NCI-H510A treated with DMSO at 0.1 percent for 48 hours (cell line): ENCODE results near the gene NCAPD3.
"Not testable (repeated sequence)": the region's sequence is repeated elsewhere in the genome, so short reads cannot be mapped to it uniquely, and the experiment has no call there.

ENCODE experiments used
- DNase-seq: peaks from one replicate; lab custom pipeline; 2025; lab: John Stamatoyannopoulos, UW

The NCAPD3 gene

GRCh38 chr11:134226806-134227325 is 3.1 kb upstream of the NCAPD3 start:
- DNase-seq = no peak

DNA sequence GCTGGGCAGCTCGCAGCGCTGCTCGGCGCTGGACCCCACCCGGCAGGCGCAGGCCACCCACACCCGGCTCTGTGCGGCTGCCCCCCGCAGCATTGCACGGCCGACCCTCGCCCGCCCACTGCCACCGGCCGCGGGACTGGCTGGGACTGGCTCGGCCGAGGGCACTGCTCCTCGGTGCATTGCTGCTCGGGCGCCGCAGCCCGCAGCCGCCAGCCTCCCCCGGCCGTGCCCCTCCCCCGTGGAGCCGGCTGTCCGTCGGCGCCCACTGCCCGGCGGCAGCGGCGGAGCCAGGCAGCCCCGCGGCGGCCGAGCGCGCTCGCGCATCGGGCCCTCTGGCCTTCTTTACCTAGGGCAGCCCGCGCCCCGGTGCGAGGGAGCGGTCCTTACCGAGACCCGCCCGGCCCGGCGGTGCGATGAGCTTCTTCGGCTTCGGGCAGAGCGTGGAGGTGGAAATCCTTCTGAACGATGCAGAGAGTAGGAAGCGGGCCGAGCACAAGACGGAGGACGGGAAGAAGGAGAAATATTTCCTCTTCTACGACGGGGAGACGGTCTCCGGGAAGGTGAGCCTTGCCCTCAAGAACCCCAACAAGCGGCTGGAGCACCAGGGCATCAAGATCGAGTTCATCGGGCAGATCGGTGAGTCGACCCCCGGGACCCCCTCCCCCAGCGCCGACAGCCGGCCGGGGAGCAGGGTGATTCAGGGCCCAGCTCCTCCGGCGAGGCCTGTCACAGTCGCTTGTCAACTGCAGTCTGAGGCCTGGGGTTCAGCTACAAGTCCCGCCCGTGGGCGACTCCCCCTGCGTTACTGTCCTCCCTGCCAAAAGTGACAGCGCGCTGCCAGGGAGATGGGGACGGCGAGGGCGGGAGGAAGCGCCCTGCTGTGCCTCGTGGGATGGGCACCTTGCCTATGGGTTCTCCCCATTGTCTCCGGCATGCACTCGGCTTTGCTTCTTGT is 1.2 kb upstream of the NCAPD3 start:
- peak; percentile 60 for DNase-seq

DNA sequence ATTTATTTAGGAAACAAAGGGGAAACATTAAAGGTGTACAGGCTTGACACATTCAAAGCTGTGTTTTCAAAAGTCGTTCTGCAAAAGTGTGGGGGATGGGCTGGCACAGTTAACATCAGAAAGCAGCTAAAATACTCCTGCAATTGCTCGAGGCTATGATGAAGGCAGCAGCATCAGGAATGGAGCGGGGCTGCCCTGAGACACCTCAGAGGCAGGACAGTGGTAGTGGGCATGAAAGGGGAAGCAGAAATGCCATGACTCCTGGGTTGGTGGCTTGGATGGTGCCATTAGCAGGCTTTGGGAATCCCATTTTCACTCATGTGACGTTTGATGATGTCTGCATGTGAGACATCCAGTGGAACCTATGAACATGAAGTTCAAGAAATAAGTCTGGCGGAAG is 646 bp downstream of the NCAPD3 start:
- DNase-seq = no peak

DNA sequence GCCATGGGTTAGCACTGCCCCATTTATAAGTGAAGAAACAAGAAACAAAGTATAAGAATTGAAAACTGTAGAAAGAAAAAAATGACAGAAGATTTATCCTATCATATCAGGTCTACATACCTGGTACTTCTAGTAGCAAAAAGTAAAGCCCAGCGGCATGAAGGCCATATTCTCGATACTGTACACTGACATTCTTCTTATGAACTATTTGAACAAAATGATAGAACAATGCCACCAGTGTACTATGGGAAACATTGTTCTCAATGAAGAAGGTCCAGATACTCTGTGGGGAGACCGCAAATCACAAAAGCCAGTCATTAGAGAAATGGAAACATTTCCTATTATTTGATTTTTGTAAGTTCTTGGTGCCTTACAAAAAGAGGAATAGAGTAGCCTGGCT is 7.0 kb downstream of the NCAPD3 start:
- no peak for DNase-seq

- no peak for DNase-seq
Observed at GRCh38 chr11:134215836-134216235, 7.9 kb downstream of the NCAPD3 start.

DNA sequence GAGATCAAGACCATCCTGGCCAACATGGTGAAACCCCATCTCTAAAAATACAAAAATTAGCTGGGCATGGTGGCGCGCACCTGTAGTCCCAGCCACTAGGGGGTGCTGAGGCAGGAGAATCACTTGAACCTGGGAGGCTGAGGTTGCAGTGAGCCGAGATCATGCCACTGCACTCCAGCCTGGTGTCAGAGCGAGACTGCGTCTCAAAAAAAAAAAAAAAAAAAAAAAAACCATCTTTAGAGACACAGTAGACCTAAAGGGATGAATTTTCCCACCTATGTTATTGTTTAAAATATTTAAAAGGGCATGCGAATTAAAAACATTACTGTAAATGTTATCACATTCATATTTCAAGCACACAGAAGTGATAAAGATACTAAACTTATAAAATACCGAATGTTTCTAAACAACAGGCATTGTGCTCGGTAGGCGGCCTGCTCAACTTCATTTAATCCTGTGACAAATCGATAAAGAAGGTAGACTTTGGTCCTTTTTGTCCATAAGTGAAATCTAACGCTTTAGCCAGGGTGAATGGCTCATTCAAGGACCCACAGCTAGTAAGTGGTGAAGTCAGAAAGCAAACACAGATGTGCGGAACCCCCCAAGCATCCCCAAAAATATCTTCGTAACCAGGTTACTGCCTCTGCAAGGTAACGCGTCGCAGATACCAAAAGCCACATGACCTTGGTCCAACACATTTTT is 16.1 kb downstream of the NCAPD3 start:
- no peak for DNase-seq

GRCh38 chr11:134206185-134206584 is 17.6 kb downstream of the NCAPD3 start:
- no peak for DNase-seq

DNA sequence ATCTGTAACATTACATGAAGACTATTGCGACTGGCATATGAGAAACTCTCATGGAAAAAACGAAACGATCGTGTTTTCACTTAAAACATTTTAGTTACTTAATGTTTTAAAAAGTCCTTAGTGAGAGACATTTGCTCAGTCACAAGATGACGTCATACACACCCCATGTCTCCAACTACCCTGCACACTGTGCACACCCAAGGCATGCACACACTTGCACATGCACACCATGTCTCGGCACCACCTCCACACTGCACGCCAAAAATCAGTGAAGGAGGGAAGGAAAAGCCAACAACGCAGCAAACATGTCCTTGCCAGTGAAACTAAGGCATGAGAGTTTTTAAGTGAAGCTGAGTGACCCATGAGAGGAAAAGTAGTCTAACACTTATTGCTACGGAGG is 18.0 kb downstream of the NCAPD3 start:
- no peak for DNase-seq

GRCh38 chr11:134202661-134203060 is 21.1 kb downstream of the NCAPD3 start:
- DNase-seq = no peak

DNA sequence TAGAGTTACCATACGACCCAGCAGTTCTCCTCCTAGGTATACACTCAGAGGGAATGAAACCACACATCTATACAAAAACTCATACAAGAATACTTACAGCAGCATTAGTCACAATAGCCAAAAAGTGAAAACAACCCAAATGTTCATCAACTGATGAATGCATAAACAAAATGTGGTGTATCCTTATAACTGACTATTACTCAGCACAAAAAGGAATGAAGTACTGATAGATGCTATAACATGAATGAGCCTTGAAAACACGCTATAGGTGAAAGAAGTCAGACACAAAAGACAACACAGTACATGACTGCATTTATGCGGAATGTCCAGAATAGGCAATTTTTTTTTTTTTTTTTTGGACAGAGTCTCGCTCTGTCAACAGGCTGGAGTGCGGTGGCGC is 23.1 kb downstream of the NCAPD3 start:
- no peak for DNase-seq

DNA sequence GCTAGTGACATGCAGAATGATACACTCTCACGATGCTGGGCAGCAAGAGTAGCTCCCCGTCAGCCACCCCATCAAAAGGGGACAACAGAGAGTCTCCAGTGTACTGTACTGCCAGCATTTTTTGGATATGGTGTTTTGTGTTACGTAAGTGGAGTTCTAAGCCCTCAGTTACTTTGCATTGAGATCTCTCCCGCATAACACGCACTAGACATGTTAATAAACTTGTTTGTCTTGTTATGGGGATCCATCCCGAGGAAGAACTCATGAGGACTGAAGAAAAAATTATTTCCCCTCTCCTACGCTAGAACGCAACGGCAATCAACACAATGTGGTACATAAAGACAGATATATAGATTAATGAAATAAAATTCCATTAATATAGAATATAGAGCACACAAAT is 24.2 kb downstream of the NCAPD3 start:
- no peak for DNase-seq

DNA sequence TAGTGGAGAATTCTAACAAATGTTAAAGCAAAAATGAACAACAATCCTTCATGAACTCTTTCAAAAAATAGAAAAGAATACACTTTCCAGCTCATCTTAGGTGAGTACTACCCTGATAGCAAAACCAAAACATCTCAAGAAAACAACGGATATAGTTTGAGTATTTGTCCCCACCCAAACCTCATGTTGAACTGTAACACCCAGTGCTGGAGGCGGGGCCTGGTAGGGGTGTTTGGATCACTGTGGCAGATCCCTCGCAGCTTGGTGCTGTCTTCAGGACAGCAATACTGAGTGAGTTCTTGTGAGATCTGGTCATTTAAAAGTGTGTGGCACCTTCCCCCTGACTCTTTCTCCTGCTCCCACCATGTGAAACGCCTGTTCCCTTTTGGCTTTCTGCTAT is 27.0 kb downstream of the NCAPD3 start:
- DNase-seq = no peak

DNA sequence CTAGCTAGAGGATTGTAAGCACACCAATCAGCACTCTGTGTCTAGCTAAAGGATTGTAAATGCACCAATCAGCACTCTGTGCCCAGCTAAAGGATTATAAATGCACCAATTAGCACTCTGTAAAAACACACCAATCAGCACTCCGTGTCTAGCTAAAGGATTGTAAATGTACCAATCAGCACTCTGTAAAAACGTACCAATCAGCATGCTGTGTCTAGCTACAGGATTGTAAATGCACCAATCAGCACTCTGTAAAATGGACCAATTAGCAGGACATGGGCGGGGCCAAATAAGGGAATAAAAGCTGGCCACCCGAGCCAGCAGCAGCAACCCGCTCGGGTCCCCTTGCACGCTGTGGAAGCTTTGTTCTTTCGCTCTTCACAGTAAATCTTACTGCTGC is 35.7 kb downstream of the NCAPD3 start:
- not testable (repeated sequence) for DNase-seq

DNA sequence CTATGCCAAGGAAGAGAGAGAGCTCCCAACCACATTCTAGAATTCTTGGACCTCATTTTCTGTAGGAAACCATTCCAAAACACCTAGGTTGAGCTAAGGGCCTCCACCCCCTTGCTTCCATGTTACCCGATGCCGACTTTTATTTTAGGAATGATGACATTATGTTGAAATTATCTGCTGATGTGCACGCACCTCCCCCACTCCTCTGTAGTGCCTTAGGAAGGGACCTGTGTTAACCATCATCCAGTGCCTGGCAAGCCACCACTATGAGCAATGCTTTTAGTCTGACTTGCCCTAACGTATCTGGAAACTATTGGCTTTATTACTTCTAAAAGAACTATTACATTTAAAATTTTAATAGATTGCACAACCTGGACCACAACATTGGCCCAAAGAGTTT is 42.1 kb downstream of the NCAPD3 start:
- no peak for DNase-seq

- DNase-seq = no peak
Observed at GRCh38 chr11:134178032-134178674, 45.6 kb downstream of the NCAPD3 start.

DNA sequence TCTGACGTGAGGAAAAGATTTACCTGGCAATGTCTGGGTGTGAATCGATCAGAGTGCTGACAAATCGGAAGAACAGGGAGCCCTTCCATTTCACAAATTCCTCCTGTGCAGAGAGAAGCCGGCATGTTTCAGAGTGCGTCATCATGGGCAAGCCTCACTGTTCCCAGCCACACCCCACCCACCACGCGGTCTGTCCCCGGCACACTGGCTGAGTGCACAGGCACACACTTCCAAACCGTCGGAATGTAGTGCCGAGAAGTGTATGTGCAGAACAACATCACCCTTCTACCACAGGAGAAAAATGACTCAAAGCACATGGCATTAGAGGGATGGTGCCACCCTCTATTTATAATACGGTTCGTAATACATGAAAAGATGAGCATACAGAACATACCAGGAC is 47.5 kb downstream of the NCAPD3 start:
- no peak for DNase-seq

DNA sequence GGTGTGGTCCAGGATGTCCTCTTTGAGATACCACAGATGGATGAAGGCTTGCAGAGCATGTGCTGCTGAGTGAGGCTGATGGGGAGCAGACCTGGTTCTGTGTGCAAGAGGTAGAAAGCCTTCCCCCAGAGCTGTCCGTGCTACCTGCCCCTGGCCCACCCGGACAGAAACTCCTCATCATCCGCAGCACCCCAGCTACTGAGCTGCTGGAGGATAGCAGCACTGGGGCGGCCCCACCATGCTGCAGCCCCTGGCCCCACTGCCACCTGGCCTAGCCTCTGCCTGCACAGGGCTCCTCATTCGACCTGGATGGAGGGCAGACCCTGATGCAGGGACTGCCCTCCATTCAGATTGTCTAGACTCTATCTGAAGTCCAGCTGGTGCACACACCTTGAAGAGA is 50.5 kb downstream of the NCAPD3 start:
- no peak for DNase-seq

- DNase-seq = no peak
Observed at GRCh38 chr11:134171951-134172350, 51.8 kb downstream of the NCAPD3 start.

DNA sequence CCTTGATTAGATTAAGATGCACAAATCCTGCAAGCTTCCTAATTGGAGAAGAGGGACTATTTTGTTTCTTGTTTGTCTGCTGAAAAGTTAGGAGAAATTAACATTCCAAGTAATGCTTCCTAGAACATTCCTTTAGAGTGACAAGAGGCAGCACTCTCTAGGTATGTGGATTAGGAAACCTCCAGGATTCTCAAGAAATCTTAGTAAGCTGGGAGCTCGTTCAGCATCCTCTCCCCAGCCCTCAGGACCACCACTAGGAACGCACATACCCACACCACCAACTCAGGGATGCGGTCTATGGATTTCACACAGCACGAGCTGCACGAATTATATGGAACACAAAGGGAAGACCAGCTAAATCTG is 52.9 kb downstream of the NCAPD3 start:
- no peak for DNase-seq

DNA sequence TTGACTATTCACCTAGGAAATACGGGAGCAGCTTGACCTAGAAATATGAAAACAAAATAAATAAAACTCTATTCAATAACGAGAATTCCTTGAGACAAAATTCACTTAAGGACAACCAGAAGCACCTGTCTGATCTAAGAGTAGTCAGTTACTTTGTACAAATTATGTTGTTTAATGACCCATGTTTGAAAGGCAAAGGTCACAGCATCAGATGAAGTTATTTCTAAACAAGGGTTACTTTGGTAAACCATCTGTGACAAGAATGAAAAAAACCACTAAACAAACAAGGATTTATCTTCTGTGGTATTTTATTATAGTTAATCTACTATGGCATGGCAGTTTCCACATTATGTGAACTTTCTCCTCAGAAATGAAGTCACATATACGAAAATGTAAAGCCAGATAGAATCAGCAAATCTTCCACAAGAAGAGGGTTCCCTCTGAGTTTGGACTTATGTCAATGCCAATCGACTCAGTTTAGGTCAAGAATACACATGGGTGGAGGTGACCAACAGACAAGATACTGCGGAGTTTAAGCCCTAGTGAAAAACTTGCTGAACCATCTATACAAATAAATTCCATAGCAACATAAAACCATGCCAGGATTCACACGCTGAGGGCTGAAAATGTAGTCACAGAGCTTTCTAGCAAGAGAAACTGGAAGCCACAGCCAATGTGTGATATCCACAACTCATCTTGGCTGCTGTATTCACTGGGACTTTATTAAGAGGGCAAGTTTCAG is 53.4 kb downstream of the NCAPD3 start:
- DNase-seq = no peak

GRCh38 chr11:134164490-134165370 is 59.0 kb downstream of the NCAPD3 start:
- DNase-seq = no peak
